ENCODE data around the gene TPD52L1. TPM values are rescaled to one million over a fixed set of nuclear protein-coding genes. Genes with fewer than 3 reads are reported as not detected.

Gene TPD52L1
- total RNA-seq, 1 donor from 2014 or later, result 93.6 TPM

DNA sequence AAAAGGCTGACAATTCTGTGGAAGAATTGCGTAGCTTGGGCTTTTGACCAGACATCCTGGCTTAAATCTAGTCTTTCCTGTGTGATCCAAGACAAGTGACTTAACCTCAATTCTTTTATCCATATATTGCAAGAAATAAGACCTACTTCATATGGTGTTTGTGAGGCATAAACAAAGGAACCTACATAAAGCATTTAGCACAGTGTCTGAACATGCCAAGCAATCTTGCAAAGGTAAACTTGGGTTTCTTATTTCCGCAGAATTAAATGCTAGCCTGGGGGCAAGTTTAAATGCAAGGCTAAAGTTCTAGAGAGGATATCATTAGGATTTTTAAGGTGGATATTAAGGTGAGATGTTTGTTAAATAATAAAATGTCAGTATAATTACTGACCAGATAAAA, 100.3 kb downstream of the TPD52L1 start:
- Histone ChIP-seq H3K4me1 (peaks cover 4 to 7% of the 10 kb centered on the region in 2 donors), H3K4me3 (no peak overlapping the region), H3K9me3 (no peaks in the 10 kb centered on the region), H3K27ac (no peak overlapping the region), H3K27me3 (no peaks in the 10 kb centered on the region), H3K36me3 (no peaks in the 10 kb centered on the region)
- intact Hi-C loops (cut with DNase I), result no loop called here
- TF ChIP-seq, protein P1, sequence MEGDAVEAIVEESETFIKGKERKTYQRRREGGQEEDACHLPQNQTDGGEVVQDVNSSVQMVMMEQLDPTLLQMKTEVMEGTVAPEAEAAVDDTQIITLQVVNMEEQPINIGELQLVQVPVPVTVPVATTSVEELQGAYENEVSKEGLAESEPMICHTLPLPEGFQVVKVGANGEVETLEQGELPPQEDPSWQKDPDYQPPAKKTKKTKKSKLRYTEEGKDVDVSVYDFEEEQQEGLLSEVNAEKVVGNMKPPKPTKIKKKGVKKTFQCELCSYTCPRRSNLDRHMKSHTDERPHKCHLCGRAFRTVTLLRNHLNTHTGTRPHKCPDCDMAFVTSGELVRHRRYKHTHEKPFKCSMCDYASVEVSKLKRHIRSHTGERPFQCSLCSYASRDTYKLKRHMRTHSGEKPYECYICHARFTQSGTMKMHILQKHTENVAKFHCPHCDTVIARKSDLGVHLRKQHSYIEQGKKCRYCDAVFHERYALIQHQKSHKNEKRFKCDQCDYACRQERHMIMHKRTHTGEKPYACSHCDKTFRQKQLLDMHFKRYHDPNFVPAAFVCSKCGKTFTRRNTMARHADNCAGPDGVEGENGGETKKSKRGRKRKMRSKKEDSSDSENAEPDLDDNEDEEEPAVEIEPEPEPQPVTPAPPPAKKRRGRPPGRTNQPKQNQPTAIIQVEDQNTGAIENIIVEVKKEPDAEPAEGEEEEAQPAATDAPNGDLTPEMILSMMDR (IDR thresholded peaks at IDR 0.05), result no peak
- DNase-seq (ENCODE audit: low spot score in 2 of 2), result no peak

DNA sequence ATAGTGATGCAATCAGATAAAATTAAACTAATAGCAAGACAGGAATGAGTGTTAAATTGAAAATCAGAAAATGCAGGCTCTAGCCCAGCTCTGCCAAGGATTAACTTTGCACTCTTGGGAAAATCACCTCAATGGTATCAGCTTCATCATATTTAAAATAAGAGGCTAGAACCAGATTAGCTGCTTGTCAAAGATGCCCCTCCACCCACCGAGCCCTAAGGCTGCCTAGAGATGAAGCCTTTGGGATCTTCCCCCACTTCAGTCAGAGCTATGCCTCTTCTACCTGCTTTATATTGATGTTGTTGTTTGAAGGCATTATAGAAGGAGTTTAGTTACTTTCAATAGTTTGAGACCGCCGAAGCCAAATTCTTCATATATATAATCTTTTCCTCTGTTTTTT, 100.7 kb downstream of the TPD52L1 start:
- TF ChIP-seq, protein P1 (IDR thresholded peaks at IDR 0.05), result no peak
- Histone ChIP-seq H3K36me3 (no peaks in the 10 kb centered on the region), H3K4me3 (no peak overlapping the region), H3K9me3 (no peaks in the 10 kb centered on the region), H3K27ac (no peak overlapping the region), H3K4me1 (peaks cover 4 to 7% of the 10 kb centered on the region in 2 donors), H3K27me3 (no peaks in the 10 kb centered on the region)
- intact Hi-C loops (cut with DNase I), result no loop called here
- no peak for DNase-seq (ENCODE audit: low spot score in 2 of 2)

DNA sequence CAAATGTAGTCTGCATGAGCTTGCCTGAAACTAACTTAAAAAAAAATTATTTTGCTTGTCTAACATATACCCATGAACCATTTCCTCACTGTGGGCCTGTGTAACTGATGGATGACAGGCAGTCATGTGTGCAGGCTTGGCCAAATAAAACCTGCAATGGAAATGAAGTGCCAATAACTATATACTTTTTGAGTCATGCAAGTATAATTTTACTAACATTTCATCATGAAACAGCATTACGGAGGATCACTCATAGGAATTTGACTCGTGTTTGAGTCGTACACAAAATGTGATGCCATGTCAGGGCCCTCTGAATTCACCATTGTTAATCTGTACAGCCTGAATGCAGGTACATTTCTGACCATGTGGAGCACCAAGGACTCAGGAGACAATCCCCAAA, 101.6 kb downstream of the TPD52L1 start:
- no peaks in the 10 kb centered on the region for H3K27me3 ChIP-seq
- intact Hi-C loops (cut with DNase I), result no loop called here
- no peak for DNase-seq (ENCODE audit: low spot score in 2 of 2)
- H3K36me3 ChIP-seq, result no peaks in the 10 kb centered on the region
- H3K4me1 ChIP-seq, result peaks cover 4 to 7% of the 10 kb centered on the region in 2 donors
- no peak overlapping the region for H3K4me3 ChIP-seq
- no peak overlapping the region for H3K27ac ChIP-seq
- no peaks in the 10 kb centered on the region for H3K9me3 ChIP-seq
- TF ChIP-seq, protein P1 (IDR thresholded peaks at IDR 0.05), result no peak

DNA sequence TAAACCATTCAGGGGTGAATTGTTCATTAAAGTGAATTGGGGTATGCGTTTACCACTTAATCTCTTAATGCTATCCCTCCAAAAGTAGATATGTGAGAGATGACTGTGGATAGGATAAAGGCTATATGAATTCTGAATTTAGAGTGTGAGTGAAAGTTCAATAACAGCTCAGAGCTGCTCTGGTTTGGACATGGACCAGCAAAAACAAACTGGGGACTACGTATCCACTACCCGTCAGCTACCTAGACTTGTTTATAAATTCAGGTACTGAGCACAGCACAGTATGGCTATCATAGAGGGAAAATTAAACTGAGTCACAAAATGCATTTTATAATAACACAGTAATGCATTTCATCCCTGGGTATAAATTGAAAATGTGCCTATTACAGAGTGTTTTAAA, 103.8 kb downstream of the TPD52L1 start:
- no peaks in the 10 kb centered on the region for H3K27me3 ChIP-seq
- TF ChIP-seq, protein P1 (IDR thresholded peaks at IDR 0.05), result no peak
- no peak overlapping the region for H3K4me3 ChIP-seq
- H3K4me1 ChIP-seq, result peaks cover 0 to 11% of the 10 kb centered on the region in 2 donors
- intact Hi-C loops (cut with DNase I), result no loop called here
- H3K9me3 ChIP-seq, result no peaks in the 10 kb centered on the region
- DNase-seq (ENCODE audit: low spot score in 2 of 2), result no peak
- no peak overlapping the region for H3K27ac ChIP-seq
- H3K36me3 ChIP-seq, result no peaks in the 10 kb centered on the region

DNA sequence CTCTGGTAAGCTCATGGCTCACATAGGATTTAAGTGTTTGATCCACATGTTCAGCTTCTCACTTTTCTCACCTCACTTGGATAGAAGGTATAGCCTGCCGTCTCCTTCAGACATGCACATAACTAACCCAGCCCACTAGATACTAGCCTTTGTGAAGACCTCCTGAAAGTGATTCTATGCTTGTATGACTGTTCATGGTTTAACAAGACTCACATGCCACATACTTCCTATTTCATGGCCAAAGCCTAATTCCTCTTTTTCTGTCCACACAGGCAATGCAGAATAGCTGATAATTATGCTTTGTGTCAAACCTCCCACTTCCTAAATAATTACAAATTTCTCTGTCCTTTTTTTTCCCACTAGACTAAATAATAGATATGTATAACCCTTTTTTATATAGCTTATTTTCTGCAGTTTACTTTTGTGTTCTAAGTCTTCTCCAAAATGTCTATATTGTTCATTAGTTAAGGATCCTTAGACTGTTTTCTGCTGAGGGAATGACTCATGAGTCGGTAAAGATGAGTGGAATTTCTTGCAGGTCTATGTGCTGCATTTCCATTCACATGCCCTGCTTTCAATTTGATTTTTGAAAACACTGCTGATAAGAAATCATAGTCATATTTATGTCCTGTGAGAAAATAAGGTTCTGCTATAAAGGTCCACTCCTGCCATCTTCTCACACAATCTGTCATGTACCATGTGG, 105.2 kb downstream of the TPD52L1 start:
- no peaks in the 10 kb centered on the region for H3K27me3 ChIP-seq
- H3K9me3 ChIP-seq, result no peaks in the 10 kb centered on the region
- TF ChIP-seq, protein P1 (IDR thresholded peaks at IDR 0.05), result no peak
- H3K4me3 ChIP-seq, result no peak overlapping the region
- H3K27ac ChIP-seq, result no peak overlapping the region
- intact Hi-C loops (cut with DNase I), result no loop called here
- DNase-seq (ENCODE audit: low spot score in 2 of 2), result no peak
- no peaks in the 10 kb centered on the region for H3K36me3 ChIP-seq
- peaks cover 0 to 15% of the 10 kb centered on the region in 2 donors for H3K4me1 ChIP-seq
